K562 (cell line): ENCODE results near the gene MVB12B. TPM values are rescaled to one million over a fixed set of nuclear protein-coding genes. Genes with fewer than 3 reads are reported as not detected.

Experiments
- ADNP ChIP-seq: fragments of 200-800 bp; sonication (Bioruptor generic); IDR thresholded peaks from 2 replicates; pipeline ENCODE4 v1.6.1; 2016; ENCODE audit warnings: missing genetic modification characterization, missing compliant biosample characterization
- BRF1 ChIP-seq: IDR thresholded peaks from 3 replicates; pipeline ENCODE4 v1.6.1; 2011; ENCODE audit warnings: borderline replicate concordance, mild to moderate bottlenecking; ENCODE audit not compliant: insufficient read length; ENCODE audit errors: extremely low read depth
- EHMT2 ChIP-seq: fragments of 450-650 bp; IDR thresholded peaks from 2 replicates; pipeline ENCODE4 v1.6.1; 2018; ENCODE audit warnings: antibody characterized with exemption
- HDGF ChIP-seq: fragments of 450-650 bp; IDR thresholded peaks from 2 replicates; pipeline ENCODE4 v1.6.1; 2016
- MXI1 ChIP-seq: IDR thresholded peaks from 2 replicates; pipeline ENCODE4 v1.6.1; 2011; ENCODE audit warnings: low read depth, mild to moderate bottlenecking, improper control_type of control experiment, low read length
- NFATC3 ChIP-seq: fragments of 450-650 bp; IDR thresholded peaks from 2 replicates; pipeline ENCODE4 v1.6.1; 2017; ENCODE audit warnings: mild to moderate bottlenecking
- NR1H2 ChIP-seq: sonication (generic); formaldehyde crosslinking; IDR thresholded peaks from 2 replicates; pipeline ENCODE4 v1.4.0; 2020; ENCODE audit warnings: mild to moderate bottlenecking, missing genetic modification reagents
- RBM22 ChIP-seq: fragments of 200-400 bp; formaldehyde crosslinking; IDR thresholded peaks from 2 replicates; pipeline ENCODE4 v1.6.1; 2018; ENCODE audit warnings: low read length, low read depth; ENCODE audit not compliant: poor library complexity, severe bottlenecking
- SIRT6 ChIP-seq: IDR thresholded peaks from one replicate; pipeline ENCODE4 v1.6.1; 2012; ENCODE audit warnings: low read depth, mild to moderate bottlenecking, control low read depth, inconsistent platforms, low read length, moderate library complexity
- SMAD2 ChIP-seq: fragments of 150-350 bp; IDR thresholded peaks from 2 replicates; pipeline ENCODE4 v1.6.1; 2014; ENCODE audit warnings: low read depth, mild to moderate bottlenecking, low read length
- SMARCB1 ChIP-seq: IDR thresholded peaks from 2 replicates; pipeline ENCODE4 v1.6.1; 2011; ENCODE audit warnings: improper control_type of control experiment, low read depth; ENCODE audit not compliant: insufficient read length
- TCFL5 ChIP-seq: fragments of 250-450 bp; sonication (Bioruptor Pico); conservative IDR thresholded peaks from 2 replicates; pipeline ENCODE4 v1.6.1; 2021; ENCODE audit warnings: mild to moderate bottlenecking, moderate library complexity, matching md5 sums
- ZNF124 ChIP-seq: sonication (generic); formaldehyde crosslinking; IDR thresholded peaks from 2 replicates; pipeline ENCODE4 v1.8.1; 2022; ENCODE audit warnings: missing genetic modification reagents
- ZNF133 ChIP-seq: fragments of 250-450 bp; sonication (Bioruptor Pico); IDR thresholded peaks from 2 replicates; pipeline ENCODE4 v1.4.0; 2020; ENCODE audit warnings: mild to moderate bottlenecking
- ZNF143 ChIP-seq: sonication (generic); formaldehyde crosslinking; IDR thresholded peaks from 2 replicates; pipeline ENCODE4 v1.9.0; 2022; ENCODE audit warnings: mild to moderate bottlenecking, missing genetic modification reagents
- polyA plus RNA-seq, 8 experiments: library from polyadenylated mRNA; depleted of rRNA in 4 of 8; stranded (reverse) in 5 of 8; unstranded in 3 of 8; fragments of >200 nt; fragmentation: Nextera tagmentation in 2 of 8; fragmentation: Illumina TruSeq in 1 of 8; extraction: Ambion mirVana in 2 of 8; extraction: Trizol in 1 of 8; gene quantifications; 2 replicates each; pipeline versions ENCODE4 v1.2.1 to v1.2.3, GENCODE V29; 2011 to 2014; ENCODE audit warnings: inconsistent platforms in 1 of 8, missing spikeins in 1 of 8
- total RNA-seq, 7 experiments: library from RNA; depleted of rRNA in 6 of 7; stranded (reverse); fragments of >200 nt in 6 of 7; fragmentation: Illumina TruSeq in 2 of 7; extraction: Trizol in 2 of 7; gene quantifications; 2 replicates each; pipeline versions ENCODE4 v1.2.1 to v1.2.3, GENCODE V29; 2011 to 2021; ENCODE audit warnings: low replicate concordance in 1 of 7
- TF ChIP-seq, protein P1 (sequence below): fragments of 450-650 bp; conservative IDR thresholded peaks from 2 replicates; pipeline ENCODE4 v1.6.1; 2016; ENCODE audit warnings: missing genetic modification characterization, low read depth, mild to moderate bottlenecking, missing compliant biosample characterization, moderate library complexity
- TF ChIP-seq, protein P2 (sequence below), 3 experiments: IDR thresholded peaks in 2 of 3; conservative IDR thresholded peaks in 1 of 3; 2 replicates each; pipeline ENCODE4 v1.5.1; 2011 to 2012; ENCODE audit warnings: low read length in 3 of 3, mild to moderate bottlenecking in 3 of 3, control low read depth in 2 of 3, improper control_type of control experiment in 1 of 3, inconsistent platforms in 1 of 3, low read depth in 1 of 3, mixed read lengths in 1 of 3, moderate library complexity in 1 of 3; ENCODE audit not compliant: insufficient read depth in 2 of 3
- TF ChIP-seq, protein P3 (sequence below), 2 experiments: fragments of 450-650 bp; conservative IDR thresholded peaks; 2 replicates each; pipeline ENCODE4 v1.6.1; 2017; ENCODE audit warnings: mild to moderate bottlenecking in 2 of 2, moderate library complexity in 2 of 2
- TF ChIP-seq, protein P4 (sequence below): sonication (generic); formaldehyde crosslinking; IDR thresholded peaks from 2 replicates; pipeline ENCODE4 v1.8.0; 2022; ENCODE audit warnings: mild to moderate bottlenecking, missing genetic modification reagents, borderline replicate concordance

The MVB12B gene
- total and polyA plus RNA-seq, 9 of the 15 experiments (the other 6 are each of a cell fraction or from before 2014, with no cell fraction given), result not detected

DNA sequence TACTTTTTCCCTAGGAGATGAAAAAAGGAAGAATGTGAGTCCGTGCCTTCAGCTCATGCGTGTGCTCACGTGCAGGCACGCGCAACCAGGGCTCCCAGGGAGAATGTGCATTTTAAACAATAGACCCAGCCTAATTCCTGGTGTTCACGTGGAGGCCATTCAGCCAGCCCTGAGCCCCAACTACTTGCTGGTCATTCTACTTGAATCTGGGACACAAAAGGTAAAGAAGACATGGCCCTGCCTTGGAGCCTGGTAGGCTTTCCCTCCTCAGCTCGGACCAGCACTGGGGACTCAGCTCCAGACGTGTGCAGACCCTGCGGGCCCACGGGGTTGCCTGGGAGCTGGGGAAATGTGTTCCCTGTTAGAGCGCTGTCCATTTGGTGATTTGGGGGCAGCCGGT lies 125.5 kb downstream of the MVB12B start (continued):
- no peak for TF ChIP-seq HDGF
- TF ChIP-seq, protein P1, sequence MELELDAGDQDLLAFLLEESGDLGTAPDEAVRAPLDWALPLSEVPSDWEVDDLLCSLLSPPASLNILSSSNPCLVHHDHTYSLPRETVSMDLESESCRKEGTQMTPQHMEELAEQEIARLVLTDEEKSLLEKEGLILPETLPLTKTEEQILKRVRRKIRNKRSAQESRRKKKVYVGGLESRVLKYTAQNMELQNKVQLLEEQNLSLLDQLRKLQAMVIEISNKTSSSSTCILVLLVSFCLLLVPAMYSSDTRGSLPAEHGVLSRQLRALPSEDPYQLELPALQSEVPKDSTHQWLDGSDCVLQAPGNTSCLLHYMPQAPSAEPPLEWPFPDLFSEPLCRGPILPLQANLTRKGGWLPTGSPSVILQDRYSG (tag), result no peak
- no peak for TF ChIP-seq NFATC3
- TF ChIP-seq BRF1, result no peak
- TF ChIP-seq NR1H2, result no peak
- no peak for TF ChIP-seq TCFL5 (CRISPR knock-in tag)
- TF ChIP-seq, protein P2, sequence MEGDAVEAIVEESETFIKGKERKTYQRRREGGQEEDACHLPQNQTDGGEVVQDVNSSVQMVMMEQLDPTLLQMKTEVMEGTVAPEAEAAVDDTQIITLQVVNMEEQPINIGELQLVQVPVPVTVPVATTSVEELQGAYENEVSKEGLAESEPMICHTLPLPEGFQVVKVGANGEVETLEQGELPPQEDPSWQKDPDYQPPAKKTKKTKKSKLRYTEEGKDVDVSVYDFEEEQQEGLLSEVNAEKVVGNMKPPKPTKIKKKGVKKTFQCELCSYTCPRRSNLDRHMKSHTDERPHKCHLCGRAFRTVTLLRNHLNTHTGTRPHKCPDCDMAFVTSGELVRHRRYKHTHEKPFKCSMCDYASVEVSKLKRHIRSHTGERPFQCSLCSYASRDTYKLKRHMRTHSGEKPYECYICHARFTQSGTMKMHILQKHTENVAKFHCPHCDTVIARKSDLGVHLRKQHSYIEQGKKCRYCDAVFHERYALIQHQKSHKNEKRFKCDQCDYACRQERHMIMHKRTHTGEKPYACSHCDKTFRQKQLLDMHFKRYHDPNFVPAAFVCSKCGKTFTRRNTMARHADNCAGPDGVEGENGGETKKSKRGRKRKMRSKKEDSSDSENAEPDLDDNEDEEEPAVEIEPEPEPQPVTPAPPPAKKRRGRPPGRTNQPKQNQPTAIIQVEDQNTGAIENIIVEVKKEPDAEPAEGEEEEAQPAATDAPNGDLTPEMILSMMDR (IDR thresholded peaks at IDR 0.05 in 2 of 3, conservative IDR thresholded peaks at IDR 0.05 in 1 of 3; ENCODE audit: insufficient read depth in 2 of 3, low read depth in 1 of 3, low read length in 3 of 3), result no peak
- no peak for TF ChIP-seq EHMT2
- TF ChIP-seq ZNF143, result no peak
- TF ChIP-seq SIRT6, result no peak
- TF ChIP-seq, protein P3, sequence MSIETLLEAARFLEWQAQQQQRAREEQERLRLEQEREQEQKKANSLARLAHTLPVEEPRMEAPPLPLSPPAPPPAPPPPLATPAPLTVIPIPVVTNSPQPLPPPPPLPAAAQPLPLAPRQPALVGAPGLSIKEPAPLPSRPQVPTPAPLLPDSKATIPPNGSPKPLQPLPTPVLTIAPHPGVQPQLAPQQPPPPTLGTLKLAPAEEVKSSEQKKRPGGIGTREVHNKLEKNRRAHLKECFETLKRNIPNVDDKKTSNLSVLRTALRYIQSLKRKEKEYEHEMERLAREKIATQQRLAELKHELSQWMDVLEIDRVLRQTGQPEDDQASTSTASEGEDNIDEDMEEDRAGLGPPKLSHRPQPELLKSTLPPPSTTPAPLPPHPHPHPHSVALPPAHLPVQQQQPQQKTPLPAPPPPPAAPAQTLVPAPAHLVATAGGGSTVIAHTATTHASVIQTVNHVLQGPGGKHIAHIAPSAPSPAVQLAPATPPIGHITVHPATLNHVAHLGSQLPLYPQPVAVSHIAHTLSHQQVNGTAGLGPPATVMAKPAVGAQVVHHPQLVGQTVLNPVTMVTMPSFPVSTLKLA (conservative IDR thresholded peaks at IDR 0.05), result no peak
- no peak for TF ChIP-seq SMARCB1
- TF ChIP-seq SMAD2, result no peak
- TF ChIP-seq ZNF124 (CRISPR knock-in tag), result no peak
- TF ChIP-seq ADNP (tag), result no peak
- TF ChIP-seq, protein P4, sequence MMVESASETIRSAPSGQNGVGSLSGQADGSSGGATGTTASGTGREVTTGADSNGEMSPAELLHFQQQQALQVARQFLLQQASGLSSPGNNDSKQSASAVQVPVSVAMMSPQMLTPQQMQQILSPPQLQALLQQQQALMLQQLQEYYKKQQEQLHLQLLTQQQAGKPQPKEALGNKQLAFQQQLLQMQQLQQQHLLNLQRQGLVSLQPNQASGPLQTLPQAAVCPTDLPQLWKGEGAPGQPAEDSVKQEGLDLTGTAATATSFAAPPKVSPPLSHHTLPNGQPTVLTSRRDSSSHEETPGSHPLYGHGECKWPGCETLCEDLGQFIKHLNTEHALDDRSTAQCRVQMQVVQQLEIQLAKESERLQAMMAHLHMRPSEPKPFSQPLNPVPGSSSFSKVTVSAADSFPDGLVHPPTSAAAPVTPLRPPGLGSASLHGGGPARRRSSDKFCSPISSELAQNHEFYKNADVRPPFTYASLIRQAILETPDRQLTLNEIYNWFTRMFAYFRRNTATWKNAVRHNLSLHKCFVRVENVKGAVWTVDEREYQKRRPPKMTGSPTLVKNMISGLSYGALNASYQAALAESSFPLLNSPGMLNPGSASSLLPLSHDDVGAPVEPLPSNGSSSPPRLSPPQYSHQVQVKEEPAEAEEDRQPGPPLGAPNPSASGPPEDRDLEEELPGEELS (CRISPR knock-in tag), result no peak
- TF ChIP-seq ZNF133 (CRISPR knock-in tag), result no peak
- no peak for TF ChIP-seq RBM22
- no peak for TF ChIP-seq MXI1
